OCI-LY7 (cell line): ENCODE data around the gene GGCX.

Experiments
- CTCF ChIP-seq: fragments of 200-600 bp; sonication (generic); conservative IDR thresholded peaks from 2 replicates; pipeline ENCODE4 v1.5.1; 2014; ENCODE audit warnings: mild to moderate bottlenecking, antibody characterized with exemption, low read length, moderate library complexity, mixed read lengths
- EZH2phosphoT487 ChIP-seq: fragments of 200-600 bp; sonication (generic); IDR thresholded peaks from 2 replicates; pipeline ENCODE4 v1.6.1; 2018; ENCODE audit warnings: low read depth, borderline replicate concordance, mild to moderate bottlenecking, mixed run types, antibody characterized with exemption, low read length, moderate library complexity, mixed read lengths

- TF ChIP-seq CTCF (no peak), EZH2phosphoT487 (no peak)
Observed at GRCh38 chr2:85560812-85561279, 447 bp downstream of the GGCX start.
